ENCODE data around the gene FBXO21.

GRCh38 chr12:117178301-117178700, 12.0 kb downstream of the FBXO21 start:
- TF ChIP-seq POLR2AphosphoS5 (IDR thresholded peaks at IDR 0.05; ENCODE audit: low read depth, low read length) (no peak), CTCF (IDR thresholded peaks at IDR 0.05) (no peak), SIN3A (IDR thresholded peaks at IDR 0.05; ENCODE audit: borderline replicate concordance, insufficient read depth, low read depth, low read length) (no peak), REST (IDR thresholded peaks at IDR 0.05; ENCODE audit: insufficient read depth in 1 of 2, low read depth in 2 of 2, low read length in 1 of 2) (no peak), TCF7L2 (IDR thresholded peaks at IDR 0.05; ENCODE audit: low read depth, low read length) (no peak)
